ENCODE measurements around the gene FABP1. TPM values are rescaled to one million over a fixed set of nuclear protein-coding genes. Genes with fewer than 3 reads are reported as not detected.

The FABP1 gene
- total RNA-seq, 4 donors from 2014 or later: not detected

DNA sequence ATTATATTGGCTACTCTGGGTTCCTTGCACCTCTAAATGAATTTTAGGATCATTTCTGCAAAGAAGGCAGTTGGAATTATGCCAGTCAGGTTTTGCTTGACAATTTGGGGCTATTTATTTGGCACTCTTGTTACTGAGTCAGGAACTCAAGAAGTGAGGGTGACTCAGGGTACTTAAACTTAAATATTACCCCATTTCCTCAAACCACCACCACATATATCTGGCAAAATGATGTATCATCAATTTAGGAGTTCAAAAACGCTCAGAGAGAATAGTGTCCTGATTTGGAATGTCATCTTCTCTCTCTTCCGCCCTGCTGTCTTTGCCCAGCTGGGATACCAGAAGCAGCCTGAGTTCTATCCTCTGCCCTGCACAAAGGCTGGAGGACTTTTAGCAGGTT, 39.9 kb upstream of the FABP1 start:
- TF ChIP-seq, protein P1, sequence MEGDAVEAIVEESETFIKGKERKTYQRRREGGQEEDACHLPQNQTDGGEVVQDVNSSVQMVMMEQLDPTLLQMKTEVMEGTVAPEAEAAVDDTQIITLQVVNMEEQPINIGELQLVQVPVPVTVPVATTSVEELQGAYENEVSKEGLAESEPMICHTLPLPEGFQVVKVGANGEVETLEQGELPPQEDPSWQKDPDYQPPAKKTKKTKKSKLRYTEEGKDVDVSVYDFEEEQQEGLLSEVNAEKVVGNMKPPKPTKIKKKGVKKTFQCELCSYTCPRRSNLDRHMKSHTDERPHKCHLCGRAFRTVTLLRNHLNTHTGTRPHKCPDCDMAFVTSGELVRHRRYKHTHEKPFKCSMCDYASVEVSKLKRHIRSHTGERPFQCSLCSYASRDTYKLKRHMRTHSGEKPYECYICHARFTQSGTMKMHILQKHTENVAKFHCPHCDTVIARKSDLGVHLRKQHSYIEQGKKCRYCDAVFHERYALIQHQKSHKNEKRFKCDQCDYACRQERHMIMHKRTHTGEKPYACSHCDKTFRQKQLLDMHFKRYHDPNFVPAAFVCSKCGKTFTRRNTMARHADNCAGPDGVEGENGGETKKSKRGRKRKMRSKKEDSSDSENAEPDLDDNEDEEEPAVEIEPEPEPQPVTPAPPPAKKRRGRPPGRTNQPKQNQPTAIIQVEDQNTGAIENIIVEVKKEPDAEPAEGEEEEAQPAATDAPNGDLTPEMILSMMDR (IDR thresholded peaks at IDR 0.05; ENCODE audit: low read depth): no peak

DNA sequence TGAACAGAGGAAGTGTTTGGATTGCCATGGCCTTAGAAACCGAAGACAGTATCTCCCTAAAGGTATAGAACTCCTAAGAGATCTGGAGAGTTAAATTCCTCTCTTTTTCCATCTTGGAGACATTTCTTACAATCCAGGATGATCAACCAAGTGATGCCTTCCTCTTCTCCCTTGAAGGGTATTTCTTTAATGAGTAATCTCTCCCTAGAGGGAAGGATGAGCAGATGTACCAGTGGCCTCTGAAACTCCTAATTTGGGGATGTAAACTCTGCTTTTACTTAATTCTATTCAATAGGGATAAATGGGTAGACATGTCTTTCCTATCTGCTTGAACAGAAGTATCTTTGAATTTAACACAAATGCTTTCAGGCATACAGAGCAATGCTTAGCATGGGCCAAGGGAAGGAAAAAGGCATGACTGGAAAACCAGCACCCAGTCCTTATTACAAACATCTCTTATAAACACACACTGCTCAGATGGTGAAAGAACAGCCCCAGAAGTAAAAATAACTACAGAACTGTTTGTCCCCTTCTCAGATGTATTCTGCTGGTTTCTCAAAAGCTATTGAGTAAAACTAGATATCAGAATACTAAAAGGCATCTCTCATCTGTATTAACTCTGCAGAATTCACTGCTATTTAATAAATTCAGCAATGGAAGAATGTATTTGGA, 37.6 kb upstream of the FABP1 start:
- TF ChIP-seq, protein P1 (IDR thresholded peaks at IDR 0.05; ENCODE audit: low read depth): no peak

DNA sequence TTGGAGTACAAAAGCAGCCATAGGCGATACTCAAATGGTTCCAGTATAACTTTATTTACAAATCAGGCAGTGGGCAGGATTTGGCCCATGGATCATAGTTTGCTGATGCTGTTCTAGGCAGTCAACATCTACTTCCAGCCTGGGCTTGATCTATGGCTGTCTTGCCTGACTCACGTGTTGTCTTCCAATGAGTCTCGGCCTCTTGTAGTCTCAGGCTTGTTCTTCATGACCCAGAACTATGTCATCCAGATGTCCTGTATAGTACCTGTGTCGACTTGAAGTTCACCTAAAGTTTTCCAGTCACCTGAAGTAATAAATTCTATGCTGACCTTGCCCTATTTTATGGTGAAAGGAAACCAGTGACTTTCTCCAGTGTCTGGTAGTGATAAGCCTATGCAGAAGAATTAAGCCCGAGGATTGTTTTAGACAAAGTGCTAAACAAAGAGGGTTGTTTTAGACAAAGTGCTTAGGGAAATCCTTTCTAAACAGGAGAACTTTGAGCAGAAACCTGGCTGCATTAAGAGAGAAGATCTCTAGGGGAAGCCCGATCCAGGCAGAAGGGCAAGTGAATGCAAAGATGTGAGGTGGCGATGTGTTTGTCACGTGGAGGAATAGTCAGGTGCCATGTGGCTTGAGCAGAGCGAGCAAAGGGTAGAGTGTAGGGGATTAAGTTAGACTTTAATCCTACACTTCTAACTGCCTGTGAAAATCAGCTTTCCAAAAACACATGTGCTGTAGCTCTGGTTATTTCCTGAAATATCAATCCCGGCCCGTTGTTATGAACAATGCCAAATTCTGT, 33.8 kb upstream of the FABP1 start:
- TF ChIP-seq, protein P1 (IDR thresholded peaks at IDR 0.05; ENCODE audit: low read depth): no peak

DNA sequence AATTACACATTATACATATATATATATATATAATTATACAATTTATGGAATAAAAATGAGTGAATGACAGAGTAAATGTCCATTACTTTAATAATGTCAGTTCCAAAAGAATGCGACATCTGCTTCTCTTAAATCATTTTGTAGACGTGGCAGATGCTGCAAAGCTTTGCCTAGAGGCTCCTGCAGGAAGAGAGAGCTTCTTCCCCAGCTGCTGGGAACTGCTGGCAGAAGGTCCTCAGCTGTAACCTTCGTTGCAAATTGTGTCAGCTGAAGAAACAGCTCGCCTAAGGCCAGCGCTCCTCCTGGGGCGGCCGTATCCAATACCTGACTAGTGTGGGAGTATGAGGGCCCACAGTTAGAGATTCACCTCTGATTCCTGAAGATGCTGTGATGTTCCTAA, 32.7 kb upstream of the FABP1 start:
- TF ChIP-seq, protein P1 (IDR thresholded peaks at IDR 0.05; ENCODE audit: low read depth): no peak

DNA sequence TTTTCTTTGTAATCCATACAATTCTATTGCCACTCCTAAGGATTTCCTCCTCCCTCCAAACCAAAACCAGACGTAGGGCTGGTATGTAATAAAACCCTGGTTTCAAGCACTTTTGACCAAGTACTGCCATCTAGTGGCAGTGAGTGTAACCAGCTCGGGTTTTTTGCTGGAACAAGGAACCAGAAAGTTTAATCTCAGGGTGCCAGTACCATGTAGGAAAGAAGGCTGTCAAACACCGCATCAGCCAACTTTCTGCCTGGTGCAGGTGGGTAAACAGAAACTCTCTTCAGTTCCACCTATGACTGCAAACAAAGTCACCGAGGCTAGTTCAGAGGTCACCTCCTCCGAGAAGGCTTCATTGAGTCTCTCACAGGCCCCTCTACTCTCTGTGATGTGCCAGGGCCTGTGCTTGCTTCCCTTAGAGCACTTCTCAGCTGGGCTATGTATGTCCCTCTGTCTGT, 32.1 kb upstream of the FABP1 start:
- TF ChIP-seq, protein P1 (IDR thresholded peaks at IDR 0.05; ENCODE audit: low read depth): no peak

DNA sequence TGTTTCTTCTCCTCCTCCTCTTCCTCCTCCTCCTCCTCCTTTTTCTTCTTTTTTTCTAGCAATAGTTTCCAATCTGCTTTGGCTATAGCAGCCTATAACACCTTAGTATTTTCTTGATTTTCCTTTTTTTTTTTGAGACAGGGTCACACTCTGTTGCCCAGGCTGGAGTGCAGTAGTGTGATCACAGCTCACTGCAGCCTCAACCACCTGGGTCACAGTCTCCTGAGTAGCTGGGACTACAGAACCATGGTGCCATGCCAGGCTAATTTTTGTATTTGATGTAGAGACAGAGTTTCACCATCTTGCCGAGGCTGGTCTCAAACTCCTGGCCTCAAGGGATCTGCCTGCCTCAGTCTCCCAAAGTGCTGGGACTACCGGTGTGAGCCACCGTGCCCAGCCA, 31.6 kb upstream of the FABP1 start:
- TF ChIP-seq, protein P1 (IDR thresholded peaks at IDR 0.05; ENCODE audit: low read depth): no peak

DNA sequence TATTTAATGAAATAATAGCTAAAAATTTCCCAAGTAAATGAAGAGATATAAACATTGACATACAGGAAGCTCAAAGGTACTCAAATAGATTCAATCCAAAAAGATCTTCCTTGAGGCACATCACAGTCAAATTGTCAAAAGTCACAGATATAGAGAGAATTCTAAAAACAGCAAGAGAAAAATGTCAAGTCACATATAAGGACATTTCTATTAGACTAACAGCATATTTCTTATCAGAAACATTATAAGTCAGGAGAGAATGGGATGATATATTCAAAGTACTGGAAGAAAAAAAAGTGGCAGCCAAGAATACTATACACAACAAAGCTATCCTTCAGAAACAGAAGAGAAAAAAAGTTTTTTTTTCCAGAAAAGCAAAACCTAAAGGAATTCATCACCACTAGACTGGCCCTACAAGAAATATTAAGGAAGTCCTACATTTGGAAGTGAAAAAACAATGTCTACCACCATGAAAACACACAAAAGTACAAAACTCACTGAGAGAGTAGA, 21.1 kb upstream of the FABP1 start:
- TF ChIP-seq, protein P1 (IDR thresholded peaks at IDR 0.05; ENCODE audit: low read depth): no peak
